ENCODE measurements around the gene GABRR3. TPM values are rescaled to one million over a fixed set of nuclear protein-coding genes. Genes with fewer than 3 reads are reported as not detected.

The GABRR3 gene
- not detected in 2 replicates for polyA plus RNA-seq (2011; rRNA removed)
- not detected in 2 replicates for polyA minus RNA-seq (2011; rRNA and poly(A)+ RNA removed)

- TF ChIP-seq CTCF (IDR thresholded peaks at IDR 0.05; ENCODE audit: insufficient read depth, low read depth, low read length): no peak
Observed at GRCh38 chr3:98035208-98035607, at the start of gene GABRR3. TSS of gene GABRR3 (minus strand) at chr3:98035315. CDS start at chr3:98034987, 328 bp downstream.

GRCh38 chr3:98073486-98073885 is 38.4 kb upstream of the GABRR3 start:
- CTCF ChIA-PET: no interaction called here
- TF ChIP-seq CTCF (IDR thresholded peaks at IDR 0.05; ENCODE audit: insufficient read depth, low read depth, low read length): no peak
- no peak for DNase-seq (ENCODE audit: low read depth)
- POLR2A ChIA-PET: no interaction called here
- H3K27me3 ChIP-seq (ENCODE audit: control insufficient read depth, insufficient read depth, low read length): no peaks in the 10 kb centered on the region
- no peaks in the 10 kb centered on the region for H3K36me3 ChIP-seq (ENCODE audit: control insufficient read depth, insufficient read depth, low read length)
- no peak overlapping the region for H3K4me3 ChIP-seq (ENCODE audit: low read depth, low read length)

More at GRCh38 chr3:98035208-98035607, at the start of gene GABRR3:
- no peaks in the 10 kb centered on the region for H3K36me3 ChIP-seq (ENCODE audit: control insufficient read depth, insufficient read depth, low read length)
- POLR2A ChIA-PET: no interaction called here
- DNase-seq (ENCODE audit: low read depth): no peak
- peaks cover 3% of the 10 kb centered on the region; the same call in 1 of the 2 replicates for H3K27me3 ChIP-seq (ENCODE audit: control insufficient read depth, insufficient read depth, low read length)
- CTCF ChIA-PET: no interaction called here
- no peak within 1 kb of the TSS for H3K4me3 ChIP-seq (ENCODE audit: low read depth, low read length)

GRCh38 chr3:98070840-98071239 is 35.7 kb upstream of the GABRR3 start:
- no peaks in the 10 kb centered on the region for H3K36me3 ChIP-seq (ENCODE audit: control insufficient read depth, insufficient read depth, low read length)
- POLR2A ChIA-PET: no interaction called here
- CTCF ChIA-PET: no interaction called here
- TF ChIP-seq CTCF (IDR thresholded peaks at IDR 0.05; ENCODE audit: insufficient read depth, low read depth, low read length): no peak
- no peak overlapping the region for H3K4me3 ChIP-seq (ENCODE audit: low read depth, low read length)
- DNase-seq (ENCODE audit: low read depth): no peak
- H3K27me3 ChIP-seq (ENCODE audit: control insufficient read depth, insufficient read depth, low read length): no peaks in the 10 kb centered on the region

GRCh38 chr3:98068824-98069223 is 33.7 kb upstream of the GABRR3 start:
- no peak for DNase-seq (ENCODE audit: low read depth)
- TF ChIP-seq CTCF (IDR thresholded peaks at IDR 0.05; ENCODE audit: insufficient read depth, low read depth, low read length): no peak
- CTCF ChIA-PET: no interaction called here
- Histone ChIP-seq H3K4me3 (ENCODE audit: low read depth, low read length) (no peak overlapping the region), H3K36me3 (ENCODE audit: control insufficient read depth, insufficient read depth, low read length) (no peaks in the 10 kb centered on the region), H3K27me3 (ENCODE audit: control insufficient read depth, insufficient read depth, low read length) (no peaks in the 10 kb centered on the region)
- POLR2A ChIA-PET: no interaction called here

GRCh38 chr3:98058244-98058960 is 23.3 kb upstream of the GABRR3 start:
- Histone ChIP-seq H3K4me3 (ENCODE audit: low read depth, low read length) (no peak overlapping the region), H3K36me3 (ENCODE audit: control insufficient read depth, insufficient read depth, low read length) (no peaks in the 10 kb centered on the region), H3K27me3 (ENCODE audit: control insufficient read depth, insufficient read depth, low read length) (no peaks in the 10 kb centered on the region)
- DNase-seq (ENCODE audit: low read depth): no peak
- TF ChIP-seq CTCF (IDR thresholded peaks at IDR 0.05; ENCODE audit: insufficient read depth, low read depth, low read length): no peak
- CTCF ChIA-PET: no interaction called here
- POLR2A ChIA-PET: no interaction called here

Data from BJ (cell line).